ENCODE data around the gene LEPROT. TPM values are rescaled to one million over a fixed set of nuclear protein-coding genes. Genes with fewer than 3 reads are reported as not detected.

The LEPROT gene
- total RNA-seq, 1 experiment from 2014 or later: 18.1 TPM

DNA sequence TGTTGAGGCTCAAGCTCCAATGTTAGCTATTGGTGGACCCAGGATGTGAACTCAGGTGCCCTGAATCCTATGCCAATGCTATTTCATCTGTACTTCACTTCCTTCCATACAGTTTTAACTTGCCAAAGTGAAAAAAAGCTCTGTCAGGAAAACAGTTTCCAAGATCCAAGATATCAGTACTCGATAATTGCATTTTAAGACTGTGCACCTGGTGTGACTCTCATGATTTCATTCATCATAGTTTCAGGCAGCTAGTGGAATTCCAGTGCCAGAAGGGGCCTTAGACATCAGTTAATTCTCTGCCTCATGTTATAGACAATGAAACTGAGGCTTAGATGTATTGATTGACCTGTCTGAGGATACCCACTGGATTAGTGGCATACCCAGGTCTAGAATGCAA, 26.5 kb upstream of the LEPROT start (continued):
- no peak for TF ChIP-seq NFYB (CRISPR knock-in tag; conservative IDR thresholded peaks at IDR 0.05; ENCODE audit: low read depth)
- TF ChIP-seq TEAD1 (CRISPR knock-in tag; IDR thresholded peaks at IDR 0.05): no peak
- TF ChIP-seq ATF1 (CRISPR knock-in tag; IDR thresholded peaks at IDR 0.05): no peak
- no peak for TF ChIP-seq ZBTB21 (CRISPR knock-in tag; IDR thresholded peaks at IDR 0.05; ENCODE audit: borderline replicate concordance)
- TF ChIP-seq, protein P1, sequence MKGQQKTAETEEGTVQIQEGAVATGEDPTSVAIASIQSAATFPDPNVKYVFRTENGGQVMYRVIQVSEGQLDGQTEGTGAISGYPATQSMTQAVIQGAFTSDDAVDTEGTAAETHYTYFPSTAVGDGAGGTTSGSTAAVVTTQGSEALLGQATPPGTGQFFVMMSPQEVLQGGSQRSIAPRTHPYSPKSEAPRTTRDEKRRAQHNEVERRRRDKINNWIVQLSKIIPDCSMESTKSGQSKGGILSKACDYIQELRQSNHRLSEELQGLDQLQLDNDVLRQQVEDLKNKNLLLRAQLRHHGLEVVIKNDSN (CRISPR knock-in tag; IDR thresholded peaks at IDR 0.05): no peak
- TF ChIP-seq ZNF423 (CRISPR knock-in tag; IDR thresholded peaks at IDR 0.05): no peak
- TF ChIP-seq, protein P2, sequence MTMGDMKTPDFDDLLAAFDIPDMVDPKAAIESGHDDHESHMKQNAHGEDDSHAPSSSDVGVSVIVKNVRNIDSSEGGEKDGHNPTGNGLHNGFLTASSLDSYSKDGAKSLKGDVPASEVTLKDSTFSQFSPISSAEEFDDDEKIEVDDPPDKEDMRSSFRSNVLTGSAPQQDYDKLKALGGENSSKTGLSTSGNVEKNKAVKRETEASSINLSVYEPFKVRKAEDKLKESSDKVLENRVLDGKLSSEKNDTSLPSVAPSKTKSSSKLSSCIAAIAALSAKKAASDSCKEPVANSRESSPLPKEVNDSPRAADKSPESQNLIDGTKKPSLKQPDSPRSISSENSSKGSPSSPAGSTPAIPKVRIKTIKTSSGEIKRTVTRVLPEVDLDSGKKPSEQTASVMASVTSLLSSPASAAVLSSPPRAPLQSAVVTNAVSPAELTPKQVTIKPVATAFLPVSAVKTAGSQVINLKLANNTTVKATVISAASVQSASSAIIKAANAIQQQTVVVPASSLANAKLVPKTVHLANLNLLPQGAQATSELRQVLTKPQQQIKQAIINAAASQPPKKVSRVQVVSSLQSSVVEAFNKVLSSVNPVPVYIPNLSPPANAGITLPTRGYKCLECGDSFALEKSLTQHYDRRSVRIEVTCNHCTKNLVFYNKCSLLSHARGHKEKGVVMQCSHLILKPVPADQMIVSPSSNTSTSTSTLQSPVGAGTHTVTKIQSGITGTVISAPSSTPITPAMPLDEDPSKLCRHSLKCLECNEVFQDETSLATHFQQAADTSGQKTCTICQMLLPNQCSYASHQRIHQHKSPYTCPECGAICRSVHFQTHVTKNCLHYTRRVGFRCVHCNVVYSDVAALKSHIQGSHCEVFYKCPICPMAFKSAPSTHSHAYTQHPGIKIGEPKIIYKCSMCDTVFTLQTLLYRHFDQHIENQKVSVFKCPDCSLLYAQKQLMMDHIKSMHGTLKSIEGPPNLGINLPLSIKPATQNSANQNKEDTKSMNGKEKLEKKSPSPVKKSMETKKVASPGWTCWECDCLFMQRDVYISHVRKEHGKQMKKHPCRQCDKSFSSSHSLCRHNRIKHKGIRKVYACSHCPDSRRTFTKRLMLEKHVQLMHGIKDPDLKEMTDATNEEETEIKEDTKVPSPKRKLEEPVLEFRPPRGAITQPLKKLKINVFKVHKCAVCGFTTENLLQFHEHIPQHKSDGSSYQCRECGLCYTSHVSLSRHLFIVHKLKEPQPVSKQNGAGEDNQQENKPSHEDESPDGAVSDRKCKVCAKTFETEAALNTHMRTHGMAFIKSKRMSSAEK (CRISPR knock-in tag; IDR thresholded peaks at IDR 0.05; ENCODE audit: borderline replicate concordance): no peak
- TF ChIP-seq SP1 (CRISPR knock-in tag; conservative IDR thresholded peaks at IDR 0.05): no peak
- TF ChIP-seq, protein P3, sequence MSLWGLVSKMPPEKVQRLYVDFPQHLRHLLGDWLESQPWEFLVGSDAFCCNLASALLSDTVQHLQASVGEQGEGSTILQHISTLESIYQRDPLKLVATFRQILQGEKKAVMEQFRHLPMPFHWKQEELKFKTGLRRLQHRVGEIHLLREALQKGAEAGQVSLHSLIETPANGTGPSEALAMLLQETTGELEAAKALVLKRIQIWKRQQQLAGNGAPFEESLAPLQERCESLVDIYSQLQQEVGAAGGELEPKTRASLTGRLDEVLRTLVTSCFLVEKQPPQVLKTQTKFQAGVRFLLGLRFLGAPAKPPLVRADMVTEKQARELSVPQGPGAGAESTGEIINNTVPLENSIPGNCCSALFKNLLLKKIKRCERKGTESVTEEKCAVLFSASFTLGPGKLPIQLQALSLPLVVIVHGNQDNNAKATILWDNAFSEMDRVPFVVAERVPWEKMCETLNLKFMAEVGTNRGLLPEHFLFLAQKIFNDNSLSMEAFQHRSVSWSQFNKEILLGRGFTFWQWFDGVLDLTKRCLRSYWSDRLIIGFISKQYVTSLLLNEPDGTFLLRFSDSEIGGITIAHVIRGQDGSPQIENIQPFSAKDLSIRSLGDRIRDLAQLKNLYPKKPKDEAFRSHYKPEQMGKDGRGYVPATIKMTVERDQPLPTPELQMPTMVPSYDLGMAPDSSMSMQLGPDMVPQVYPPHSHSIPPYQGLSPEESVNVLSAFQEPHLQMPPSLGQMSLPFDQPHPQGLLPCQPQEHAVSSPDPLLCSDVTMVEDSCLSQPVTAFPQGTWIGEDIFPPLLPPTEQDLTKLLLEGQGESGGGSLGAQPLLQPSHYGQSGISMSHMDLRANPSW (CRISPR knock-in tag; conservative IDR thresholded peaks at IDR 0.05; ENCODE audit: low read depth): no peak
- TF ChIP-seq, protein P4, sequence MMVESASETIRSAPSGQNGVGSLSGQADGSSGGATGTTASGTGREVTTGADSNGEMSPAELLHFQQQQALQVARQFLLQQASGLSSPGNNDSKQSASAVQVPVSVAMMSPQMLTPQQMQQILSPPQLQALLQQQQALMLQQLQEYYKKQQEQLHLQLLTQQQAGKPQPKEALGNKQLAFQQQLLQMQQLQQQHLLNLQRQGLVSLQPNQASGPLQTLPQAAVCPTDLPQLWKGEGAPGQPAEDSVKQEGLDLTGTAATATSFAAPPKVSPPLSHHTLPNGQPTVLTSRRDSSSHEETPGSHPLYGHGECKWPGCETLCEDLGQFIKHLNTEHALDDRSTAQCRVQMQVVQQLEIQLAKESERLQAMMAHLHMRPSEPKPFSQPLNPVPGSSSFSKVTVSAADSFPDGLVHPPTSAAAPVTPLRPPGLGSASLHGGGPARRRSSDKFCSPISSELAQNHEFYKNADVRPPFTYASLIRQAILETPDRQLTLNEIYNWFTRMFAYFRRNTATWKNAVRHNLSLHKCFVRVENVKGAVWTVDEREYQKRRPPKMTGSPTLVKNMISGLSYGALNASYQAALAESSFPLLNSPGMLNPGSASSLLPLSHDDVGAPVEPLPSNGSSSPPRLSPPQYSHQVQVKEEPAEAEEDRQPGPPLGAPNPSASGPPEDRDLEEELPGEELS (CRISPR knock-in tag; IDR thresholded peaks at IDR 0.05): no peak
- TF ChIP-seq GABPB1 (CRISPR knock-in tag; IDR thresholded peaks at IDR 0.05): no peak
- no peak for TF ChIP-seq KAT7 (CRISPR knock-in tag; IDR thresholded peaks at IDR 0.05; ENCODE audit: borderline replicate concordance)
- TF ChIP-seq CREM (CRISPR knock-in tag; IDR thresholded peaks at IDR 0.05): no peak
- TF ChIP-seq, protein P5, sequence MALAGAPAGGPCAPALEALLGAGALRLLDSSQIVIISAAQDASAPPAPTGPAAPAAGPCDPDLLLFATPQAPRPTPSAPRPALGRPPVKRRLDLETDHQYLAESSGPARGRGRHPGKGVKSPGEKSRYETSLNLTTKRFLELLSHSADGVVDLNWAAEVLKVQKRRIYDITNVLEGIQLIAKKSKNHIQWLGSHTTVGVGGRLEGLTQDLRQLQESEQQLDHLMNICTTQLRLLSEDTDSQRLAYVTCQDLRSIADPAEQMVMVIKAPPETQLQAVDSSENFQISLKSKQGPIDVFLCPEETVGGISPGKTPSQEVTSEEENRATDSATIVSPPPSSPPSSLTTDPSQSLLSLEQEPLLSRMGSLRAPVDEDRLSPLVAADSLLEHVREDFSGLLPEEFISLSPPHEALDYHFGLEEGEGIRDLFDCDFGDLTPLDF (CRISPR knock-in tag; IDR thresholded peaks at IDR 0.05): no peak
- TF ChIP-seq, protein P6, sequence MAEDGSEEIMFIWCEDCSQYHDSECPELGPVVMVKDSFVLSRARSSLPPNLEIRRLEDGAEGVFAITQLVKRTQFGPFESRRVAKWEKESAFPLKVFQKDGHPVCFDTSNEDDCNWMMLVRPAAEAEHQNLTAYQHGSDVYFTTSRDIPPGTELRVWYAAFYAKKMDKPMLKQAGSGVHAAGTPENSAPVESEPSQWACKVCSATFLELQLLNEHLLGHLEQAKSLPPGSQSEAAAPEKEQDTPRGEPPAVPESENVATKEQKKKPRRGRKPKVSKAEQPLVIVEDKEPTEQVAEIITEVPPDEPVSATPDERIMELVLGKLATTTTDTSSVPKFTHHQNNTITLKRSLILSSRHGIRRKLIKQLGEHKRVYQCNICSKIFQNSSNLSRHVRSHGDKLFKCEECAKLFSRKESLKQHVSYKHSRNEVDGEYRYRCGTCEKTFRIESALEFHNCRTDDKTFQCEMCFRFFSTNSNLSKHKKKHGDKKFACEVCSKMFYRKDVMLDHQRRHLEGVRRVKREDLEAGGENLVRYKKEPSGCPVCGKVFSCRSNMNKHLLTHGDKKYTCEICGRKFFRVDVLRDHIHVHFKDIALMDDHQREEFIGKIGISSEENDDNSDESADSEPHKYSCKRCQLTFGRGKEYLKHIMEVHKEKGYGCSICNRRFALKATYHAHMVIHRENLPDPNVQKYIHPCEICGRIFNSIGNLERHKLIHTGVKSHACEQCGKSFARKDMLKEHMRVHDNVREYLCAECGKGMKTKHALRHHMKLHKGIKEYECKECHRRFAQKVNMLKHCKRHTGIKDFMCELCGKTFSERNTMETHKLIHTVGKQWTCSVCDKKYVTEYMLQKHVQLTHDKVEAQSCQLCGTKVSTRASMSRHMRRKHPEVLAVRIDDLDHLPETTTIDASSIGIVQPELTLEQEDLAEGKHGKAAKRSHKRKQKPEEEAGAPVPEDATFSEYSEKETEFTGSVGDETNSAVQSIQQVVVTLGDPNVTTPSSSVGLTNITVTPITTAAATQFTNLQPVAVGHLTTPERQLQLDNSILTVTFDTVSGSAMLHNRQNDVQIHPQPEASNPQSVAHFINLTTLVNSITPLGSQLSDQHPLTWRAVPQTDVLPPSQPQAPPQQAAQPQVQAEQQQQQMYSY (CRISPR knock-in tag; IDR thresholded peaks at IDR 0.05): no peak
